GM10248 (cell line): ENCODE results near the gene TMEM184B.

Source experiments
- CTCF ChIA-PET: fragments of 300-600 bp; sonication (Branson Sonifier 250); formaldehyde crosslinking; extraction: SDS; loops from one replicate; lab custom pipeline; 2021; ENCODE audit warnings: antibody characterized with exemption; lab: Yijun Ruan, JAX
- POLR2A ChIA-PET: fragments of 350-650 bp; sonication (Branson Sonifier 250); formaldehyde crosslinking; extraction: SDS; loops from one replicate; lab custom pipeline; 2020; ENCODE audit warnings: antibody characterized with exemption; lab: Yijun Ruan, JAX
- DNase-seq: peaks from one replicate; pipeline ENCODE4 v3.0.0; 2012; ENCODE audit errors: extremely low spot score
- CTCF ChIP-seq: IDR thresholded peaks from 2 replicates; pipeline ENCODE4 v1.5.1; 2012; ENCODE audit warnings: mild to moderate bottlenecking, low read depth; ENCODE audit errors: extremely low read depth, missing control alignments, control extremely low read depth

TMEM184B gene

GRCh38 chr22:38214302-38215056, 58.3 kb downstream of the TMEM184B start:
- POLR2A ChIA-PET, result no interaction called here
- peak; percentile 79 for DNase-seq
- CTCF ChIA-PET, result interaction anchor here (0.7 to 2.0 kb wide), 9 partner anchors 9 to 127 kb away, joined by 3 to 8 read pairs (median 3); no protein-coding TSS in a partner anchor
- peak; percentile 14 for TF ChIP-seq CTCF

GRCh38 chr22:38213990-38214301, 58.9 kb downstream of the TMEM184B start:
- no peak for DNase-seq
- TF ChIP-seq CTCF, result no peak
- ChIA-PET POLR2A (no interaction called here), CTCF (interaction anchor here (0.7 to 2.0 kb wide), 5 partner anchors 9 to 102 kb away, joined by 3 to 8 read pairs (median 3); no protein-coding TSS in a partner anchor)

- POLR2A ChIA-PET, result interaction anchor here (0.6 kb wide), 1 partner anchor 156 kb away, joined by 3 read pairs; the partner anchor contains the start of gene PICK1
- CTCF ChIA-PET, result interaction anchor here (1.2 to 2.0 kb wide), 2 partner anchors 10 to 99 kb away, joined by 3 to 5 read pairs; no protein-coding TSS in a partner anchor
Observed at GRCh38 chr22:38213319-38213989, 59.4 kb downstream of the TMEM184B start.

GRCh38 chr22:38212442-38212841, 60.4 kb downstream of the TMEM184B start:
- CTCF ChIA-PET, result interaction anchor here (1.0 to 2.0 kb wide), 2 partner anchors 9 kb away, joined by 3 to 5 read pairs; no protein-coding TSS in a partner anchor
- POLR2A ChIA-PET, result interaction anchor here (0.6 kb wide), 1 partner anchor 155 kb away, joined by 3 read pairs; the partner anchor contains the start of gene PICK1
- DNase-seq, result no peak
- TF ChIP-seq CTCF, result no peak

More at GRCh38 chr22:38213319-38213989, 59.4 kb downstream of the TMEM184B start:
- no peak for TF ChIP-seq CTCF
- peak; percentile 67 for DNase-seq

- no peak for TF ChIP-seq CTCF
- CTCF ChIA-PET, result interaction anchor here (1.0 kb wide), 1 partner anchor 10 kb away, joined by 3 read pairs; no protein-coding TSS in a partner anchor
- no peak for DNase-seq
- POLR2A ChIA-PET, result no interaction called here
Observed at GRCh38 chr22:38211556-38211955, 61.3 kb downstream of the TMEM184B start.

- no peak for DNase-seq
- ChIA-PET CTCF (interaction anchor here (1.1 kb wide), 1 partner anchor 10 kb away, joined by 3 read pairs; no protein-coding TSS in a partner anchor), POLR2A (no interaction called here)
- TF ChIP-seq CTCF, result no peak
Observed at GRCh38 chr22:38208551-38208968, 64.2 kb downstream of the TMEM184B start.
